ENCODE results near the gene RIMBP2. TPM values are rescaled to one million over a fixed set of nuclear protein-coding genes. Genes with fewer than 3 reads are reported as not detected.

Gene RIMBP2
- total RNA-seq, 1 experiment from 2014 or later: not detected

DNA sequence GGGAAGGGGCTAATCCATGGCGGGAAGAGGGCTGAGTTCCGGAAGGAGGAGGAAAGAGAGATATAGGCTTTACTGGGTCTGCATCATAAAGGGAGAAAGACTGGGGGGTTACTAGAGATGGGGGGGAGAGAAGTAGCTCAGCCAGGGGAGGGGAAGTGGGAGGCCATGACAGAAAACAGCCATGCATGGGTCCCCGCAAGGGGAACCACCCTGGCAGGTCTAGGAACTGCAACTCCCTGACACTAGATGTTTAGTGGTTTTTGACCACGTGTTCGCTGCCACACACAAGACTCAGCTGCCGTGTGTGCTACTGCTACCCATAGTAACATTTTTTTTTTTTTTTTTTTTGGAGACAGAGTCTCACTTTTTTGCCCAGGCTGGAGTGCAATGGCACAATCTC, 145.0 kb downstream of the RIMBP2 start:
- ChIA-PET CTCF (interaction anchor here (0.6 to 0.9 kb wide), 2 partner anchors 781 to 978 kb away, joined by 3 read pairs; no protein-coding TSS in a partner anchor), POLR2A (no interaction called here)
- BruUV-seq (replicated peaks): no TSS peak
- Mint-ChIP-seq H3K27me3 (ENCODE audit: insufficient read depth, unreplicated experiment) (no peaks in the 10 kb centered on the region), H3K4me3 (ENCODE audit: unreplicated experiment) (no peak overlapping the region), H3K36me3 (ENCODE audit: insufficient read depth, unreplicated experiment) (no peaks in the 10 kb centered on the region), H3K9me3 (ENCODE audit: unreplicated experiment) (peaks cover 10% of the 10 kb centered on the region), H3K4me1 (ENCODE audit: insufficient read depth, unreplicated experiment) (no peaks in the 10 kb centered on the region), H3K27ac (ENCODE audit: low read depth, unreplicated experiment) (no peak overlapping the region)
- intact Hi-C loops (cut with micrococcal nuclease): no loop called here
- no peak for TF ChIP-seq CTCF (IDR thresholded peaks at IDR 0.05; ENCODE audit: unreplicated experiment)
- no peak for DNase-seq (ENCODE audit: unreplicated experiment)

DNA sequence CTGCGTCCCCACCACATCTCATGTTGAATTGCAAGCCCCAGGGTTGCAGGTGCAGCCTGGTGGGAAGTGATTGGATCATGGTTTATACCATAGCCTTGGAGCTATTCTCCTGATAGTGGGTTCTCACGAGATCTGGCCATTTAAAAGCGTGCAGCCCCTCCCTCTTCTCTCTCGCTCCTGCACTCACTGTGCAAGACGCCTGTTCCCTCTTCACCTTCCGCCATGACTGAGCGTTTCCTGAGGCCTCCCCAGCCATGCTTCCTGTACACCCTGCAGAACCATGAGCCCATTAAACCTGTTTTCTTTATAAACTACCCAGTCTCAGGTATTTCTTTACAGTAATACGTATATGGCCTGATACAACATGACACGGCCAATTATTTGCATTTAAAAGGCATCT, 146.6 kb downstream of the RIMBP2 start:
- TF ChIP-seq CTCF (IDR thresholded peaks at IDR 0.05; ENCODE audit: unreplicated experiment): no peak
- intact Hi-C loops (cut with micrococcal nuclease): no loop called here

GRCh38 chr12:130568501-130568900, 147.6 kb downstream of the RIMBP2 start:
- TF ChIP-seq CTCF (IDR thresholded peaks at IDR 0.05; ENCODE audit: unreplicated experiment): no peak
- Mint-ChIP-seq H3K4me3 (ENCODE audit: unreplicated experiment) (no peak overlapping the region), H3K27ac (ENCODE audit: low read depth, unreplicated experiment) (no peak overlapping the region), H3K27me3 (ENCODE audit: insufficient read depth, unreplicated experiment) (no peaks in the 10 kb centered on the region), H3K36me3 (ENCODE audit: insufficient read depth, unreplicated experiment) (no peaks in the 10 kb centered on the region), H3K9me3 (ENCODE audit: unreplicated experiment) (peaks cover 27% of the 10 kb centered on the region), H3K4me1 (ENCODE audit: insufficient read depth, unreplicated experiment) (no peaks in the 10 kb centered on the region)
- intact Hi-C loops (cut with micrococcal nuclease): no loop called here
- BruUV-seq (replicated peaks): no TSS peak
- DNase-seq (ENCODE audit: unreplicated experiment): no peak
- ChIA-PET CTCF (interaction anchor here (0.6 kb wide), 1 partner anchor 14 kb away, joined by 3 read pairs; no protein-coding TSS in a partner anchor), POLR2A (no interaction called here)

More for the DNA sequence above, 146.6 kb downstream of the RIMBP2 start:
- no peak overlapping the region for H3K27ac Mint-ChIP-seq (ENCODE audit: low read depth, unreplicated experiment)
- no peak overlapping the region for H3K4me3 Mint-ChIP-seq (ENCODE audit: unreplicated experiment)
- CTCF ChIA-PET: no interaction called here
- DNase-seq (ENCODE audit: unreplicated experiment): no peak
- H3K36me3 Mint-ChIP-seq (ENCODE audit: insufficient read depth, unreplicated experiment): no peaks in the 10 kb centered on the region
- POLR2A ChIA-PET: no interaction called here
- BruUV-seq (replicated peaks): no TSS peak
- H3K27me3 Mint-ChIP-seq (ENCODE audit: insufficient read depth, unreplicated experiment): no peaks in the 10 kb centered on the region
- peaks cover 19% of the 10 kb centered on the region for H3K9me3 Mint-ChIP-seq (ENCODE audit: unreplicated experiment)
- H3K4me1 Mint-ChIP-seq (ENCODE audit: insufficient read depth, unreplicated experiment): no peaks in the 10 kb centered on the region

- Mint-ChIP-seq H3K36me3 (ENCODE audit: insufficient read depth, unreplicated experiment) (no peaks in the 10 kb centered on the region), H3K9me3 (ENCODE audit: unreplicated experiment) (peaks cover 27% of the 10 kb centered on the region), H3K27ac (ENCODE audit: low read depth, unreplicated experiment) (no peak overlapping the region), H3K27me3 (ENCODE audit: insufficient read depth, unreplicated experiment) (no peaks in the 10 kb centered on the region), H3K4me3 (ENCODE audit: unreplicated experiment) (no peak overlapping the region), H3K4me1 (ENCODE audit: insufficient read depth, unreplicated experiment) (no peaks in the 10 kb centered on the region)
- no TSS peak for BruUV-seq (replicated peaks)
- TF ChIP-seq CTCF (IDR thresholded peaks at IDR 0.05; ENCODE audit: unreplicated experiment): no peak
- CTCF ChIA-PET: interaction anchor here (0.6 kb wide), 1 partner anchor 14 kb away, joined by 3 read pairs; no protein-coding TSS in a partner anchor
- POLR2A ChIA-PET: no interaction called here
- DNase-seq (ENCODE audit: unreplicated experiment): no peak
- intact Hi-C loops (cut with micrococcal nuclease): no loop called here
Observed at GRCh38 chr12:130568041-130568440, 148.1 kb downstream of the RIMBP2 start.

Data from MCF 10A (cell line).